Measurements from ENCODE around the gene AEBP2.
"Not testable (repeated sequence)": the region's sequence is repeated elsewhere in the genome, so short reads cannot be mapped to it uniquely, and the experiment has no call there.

AEBP2 gene

GRCh38 chr12:19421503-19422282 lies 17.6 kb upstream of the AEBP2 start:
- no peak for DNase-seq (ENCODE audit: low read depth in 2 of 2, low spot score in 1 of 2)

GRCh38 chr12:19423166-19423930 lies 15.9 kb upstream of the AEBP2 start:
- DNase-seq (ENCODE audit: low read depth in 2 of 2, low spot score in 1 of 2): no peak

- no peak for DNase-seq (ENCODE audit: low read depth in 2 of 2, low spot score in 1 of 2)
Observed at GRCh38 chr12:19428246-19428645, 11.0 kb upstream of the AEBP2 start.

GRCh38 chr12:19429491-19429890 lies 9.8 kb upstream of the AEBP2 start:
- DNase-seq (ENCODE audit: low read depth in 2 of 2, low spot score in 1 of 2): not testable (repeated sequence)

- DNase-seq (ENCODE audit: low read depth in 2 of 2, low spot score in 1 of 2): no peak
Observed at GRCh38 chr12:19430988-19431387, 8.3 kb upstream of the AEBP2 start.

- DNase-seq (ENCODE audit: low read depth in 2 of 2, low spot score in 1 of 2): no peak
Observed at GRCh38 chr12:19431407-19432308, 7.6 kb upstream of the AEBP2 start.

- DNase-seq (ENCODE audit: low read depth in 2 of 2, low spot score in 1 of 2): no peak
Observed at GRCh38 chr12:19432309-19433170, 6.8 kb upstream of the AEBP2 start.

GRCh38 chr12:19434538-19434937 lies 4.8 kb upstream of the AEBP2 start:
- DNase-seq (ENCODE audit: low read depth in 2 of 2, low spot score in 1 of 2): no peak

GRCh38 chr12:19435831-19436497 lies 3.3 kb upstream of the AEBP2 start:
- DNase-seq (ENCODE audit: low read depth in 2 of 2, low spot score in 1 of 2): no peak

GRCh38 chr12:19436931-19437330 lies 2.4 kb upstream of the AEBP2 start:
- no peak for DNase-seq (ENCODE audit: low read depth in 2 of 2, low spot score in 1 of 2)

- no peak for DNase-seq (ENCODE audit: low read depth in 2 of 2, low spot score in 1 of 2)
Observed at GRCh38 chr12:19437996-19438395, 1.3 kb upstream of the AEBP2 start.

GRCh38 chr12:19440019-19440858 lies 947 bp downstream of the AEBP2 start:
- peak; percentile 21 to 42 for DNase-seq (ENCODE audit: low read depth in 2 of 2, low spot score in 1 of 2)

GRCh38 chr12:19440916-19441315 lies 1.6 kb downstream of the AEBP2 start:
- DNase-seq (ENCODE audit: low read depth in 2 of 2, low spot score in 1 of 2): no peak

GRCh38 chr12:19443585-19443984 lies 4.3 kb downstream of the AEBP2 start:
- DNase-seq (ENCODE audit: low read depth in 2 of 2, low spot score in 1 of 2): no peak

GRCh38 chr12:19444097-19444496 lies 4.8 kb downstream of the AEBP2 start:
- no peak for DNase-seq (ENCODE audit: low read depth in 2 of 2, low spot score in 1 of 2)

GRCh38 chr12:19447386-19447785 lies 8.1 kb downstream of the AEBP2 start:
- DNase-seq (ENCODE audit: low read depth in 2 of 2, low spot score in 1 of 2): no peak

- DNase-seq (ENCODE audit: low read depth in 2 of 2, low spot score in 1 of 2): no peak
Observed at GRCh38 chr12:19449814-19450213, 10.5 kb downstream of the AEBP2 start.

GRCh38 chr12:19450362-19450761 lies 11.1 kb downstream of the AEBP2 start:
- no peak for DNase-seq (ENCODE audit: low read depth in 2 of 2, low spot score in 1 of 2)

- no peak for DNase-seq (ENCODE audit: low read depth in 2 of 2, low spot score in 1 of 2)
Observed at GRCh38 chr12:19451196-19451595, 11.9 kb downstream of the AEBP2 start.
